HepG2 (cell line): Measurements from ENCODE around the gene NCOA3. TPM values are rescaled to one million over a fixed set of nuclear protein-coding genes. Genes with fewer than 3 reads are reported as not detected.

Experiments used
- ATAC-seq: fragments of 200-7000 bp; cut with Tn5 transposase; 3 replicates; pipeline ENCODE4 v1.9.1; 2020; ENCODE audit warnings: mild to moderate bottlenecking, moderate library complexity
- BruUV-seq: library from RNA; stranded (reverse); fragments of 400-500 nt; replicated peaks from 2 replicates; lab custom pipeline; 2021; lab: Mats Ljungman, UMichigan
- CTCF ChIA-PET: fragments of 300-600 bp; formaldehyde crosslinking; extraction: SDS; loops from one replicate; lab custom pipeline; 2021; ENCODE audit warnings: low total read pairs, inconsistent platforms, low intra/inter-chr PET ratio; lab: Yijun Ruan, JAX
- POLR2A ChIA-PET: fragments of 350-600 bp; sonication (Branson Sonifier 250); formaldehyde crosslinking; loops from one replicate; lab custom pipeline; 2020; ENCODE audit warnings: antibody characterized with exemption, inconsistent platforms; lab: Yijun Ruan, JAX
- DNase-seq: peaks from one replicate; pipeline ENCODE4 v3.0.0-alpha.2; 2015; ENCODE audit warnings: low spot score
- FAIRE-seq: peaks from 3 replicates; lab custom pipeline; 2011; peaks lifted over from hg19 to GRCh38; lab: Jason Lieb, UNC
- H2AFZ ChIP-seq: one replicate; pipeline ENCODE4 v1.6.1; 2011; ENCODE audit warnings: low read length, inconsistent platforms
- H3K27ac ChIP-seq: fragments of 300-600 bp; 3 replicates; pipeline ENCODE4 v1.8.0; 2011; ENCODE audit warnings: mixed run types, mild to moderate bottlenecking, mixed read lengths, low read length, inconsistent platforms; ENCODE audit not compliant: insufficient read depth; ENCODE audit errors: extremely low read length
- H3K27me3 ChIP-seq, 2 experiments: fragments of 200-600 bp in 1 of 2; 2 replicates in 1 of 2; 3 replicates in 1 of 2; pipeline versions ENCODE4 v1.6.0 to v1.8.0; 2011; ENCODE audit warnings: low read length in 2 of 2, mild to moderate bottlenecking in 2 of 2, moderate library complexity in 2 of 2, inconsistent platforms in 1 of 2; ENCODE audit not compliant: insufficient read depth in 2 of 2, control insufficient read depth in 1 of 2
- H3K36me3 ChIP-seq, 2 experiments: fragments of 200-600 bp in 1 of 2; replicated peaks in 1 of 2; 2 replicates in 1 of 2; 3 replicates in 1 of 2; pipeline versions ENCODE4 v1.5.1 to v1.8.0; 2011; ENCODE audit warnings: low read length in 2 of 2, inconsistent platforms in 1 of 2; ENCODE audit not compliant: insufficient read depth in 2 of 2, control insufficient read depth in 1 of 2
- H3K4me1 ChIP-seq: 2 replicates; pipeline ENCODE4 v1.5.1; 2012; ENCODE audit warnings: low read length, inconsistent platforms; ENCODE audit not compliant: insufficient read depth
- H3K4me2 ChIP-seq: 2 replicates; pipeline ENCODE4 v1.6.0; 2011; ENCODE audit warnings: low read depth, low read length, inconsistent platforms
- H3K4me3 ChIP-seq, 3 experiments: fragments of 200-600 bp in 1 of 3; sonication (generic), shearing (Covaris generic) in 1 of 3; replicated peaks in 1 of 3; 2 replicates each; pipeline ENCODE4 v1.5.1; 2011 to 2016; ENCODE audit warnings: low read length in 3 of 3, inconsistent platforms in 2 of 3, low read depth in 2 of 3, mild to moderate bottlenecking in 2 of 3, control low read depth in 1 of 3, mixed read lengths in 1 of 3; ENCODE audit not compliant: insufficient read depth in 1 of 3
- H3K79me2 ChIP-seq: one replicate; pipeline ENCODE4 v1.6.1; 2011; ENCODE audit warnings: low read length, inconsistent platforms; ENCODE audit not compliant: insufficient read depth
- H3K9ac ChIP-seq: 2 replicates; pipeline ENCODE4 v1.6.0; 2011; ENCODE audit warnings: mild to moderate bottlenecking, low read depth, low read length, inconsistent platforms; ENCODE audit not compliant: insufficient read depth
- H3K9me3 ChIP-seq: 2 replicates; pipeline ENCODE4 v1.5.1; 2012; ENCODE audit warnings: mild to moderate bottlenecking, low read length
- H4K20me1 ChIP-seq: 2 replicates; pipeline ENCODE4 v1.6.0; 2011; ENCODE audit warnings: inconsistent platforms, mild to moderate bottlenecking, low read length, moderate library complexity; ENCODE audit not compliant: insufficient read depth
- CEBPG ChIP-seq: IDR thresholded peaks from 2 replicates; pipeline ENCODE4 v1.6.1; 2016
- DR1 ChIP-seq: sonication (generic); formaldehyde crosslinking; IDR thresholded peaks from 2 replicates; pipeline ENCODE4 v1.8.0; 2021; ENCODE audit warnings: mild to moderate bottlenecking, missing genetic modification reagents, inconsistent platforms
- JUN ChIP-seq: sonication (generic); formaldehyde crosslinking; IDR thresholded peaks from 2 replicates; pipeline ENCODE4 v1.4.0; 2020; ENCODE audit warnings: mild to moderate bottlenecking, missing genetic modification reagents
- MAFK ChIP-seq, 2 experiments: IDR thresholded peaks in 1 of 2; conservative IDR thresholded peaks in 1 of 2; 2 replicates each; pipeline ENCODE4 v1.6.1; 2011; ENCODE audit warnings: improper control_type of control experiment in 2 of 2, low read length in 2 of 2
- REXO4 ChIP-seq: sonication (generic); formaldehyde crosslinking; IDR thresholded peaks from 2 replicates; pipeline ENCODE4 v1.8.0; 2022; ENCODE audit warnings: missing genetic modification reagents, mild to moderate bottlenecking, borderline replicate concordance
- SP5 ChIP-seq: IDR thresholded peaks from 2 replicates; pipeline ENCODE4 v1.6.1; 2016; ENCODE audit warnings: low read depth, borderline replicate concordance
- SRY ChIP-seq: sonication (generic); formaldehyde crosslinking; IDR thresholded peaks from 2 replicates; pipeline ENCODE4 v1.8.0; 2022; ENCODE audit warnings: mild to moderate bottlenecking, missing genetic modification reagents
- TARDBP ChIP-seq: sonication (generic); formaldehyde crosslinking; IDR thresholded peaks from 2 replicates; pipeline ENCODE4 v1.8.0; 2022; ENCODE audit warnings: mild to moderate bottlenecking, missing genetic modification reagents
- TEAD3 ChIP-seq: optimal IDR thresholded peaks from 2 replicates; pipeline ENCODE3; 2016; ENCODE audit warnings: borderline replicate concordance
- ZBTB21 ChIP-seq: sonication (generic); formaldehyde crosslinking; IDR thresholded peaks from 2 replicates; pipeline ENCODE4 v1.4.0; 2020; ENCODE audit warnings: missing genetic modification reagents
- ZNF10 ChIP-seq: sonication (generic); formaldehyde crosslinking; IDR thresholded peaks from 2 replicates; pipeline ENCODE4 v1.4.0; 2020; ENCODE audit warnings: mild to moderate bottlenecking, low read depth, missing genetic modification reagents, borderline replicate concordance
- ZNF30 ChIP-seq: sonication (generic); formaldehyde crosslinking; IDR thresholded peaks from 2 replicates; pipeline ENCODE4 v1.5.0; 2020; ENCODE audit warnings: mild to moderate bottlenecking, missing genetic modification reagents
- ZNF331 ChIP-seq: sonication (generic); formaldehyde crosslinking; IDR thresholded peaks from 2 replicates; pipeline ENCODE4 v1.4.0; 2020; ENCODE audit warnings: missing genetic modification reagents
- ZNF441 ChIP-seq: sonication (generic); formaldehyde crosslinking; IDR thresholded peaks from 2 replicates; pipeline ENCODE4 v1.7.0; 2021; ENCODE audit warnings: missing genetic modification reagents, borderline replicate concordance
- ZNF552 ChIP-seq: sonication (generic); formaldehyde crosslinking; IDR thresholded peaks from 2 replicates; pipeline ENCODE4 v1.9.0; 2022; ENCODE audit warnings: missing genetic modification reagents, mild to moderate bottlenecking, borderline replicate concordance
- ZNF761 ChIP-seq: sonication (generic); formaldehyde crosslinking; conservative IDR thresholded peaks from 2 replicates; pipeline ENCODE4 v1.4.0; 2020; ENCODE audit warnings: mild to moderate bottlenecking, missing genetic modification reagents
- ZNF780A ChIP-seq: sonication (generic); formaldehyde crosslinking; IDR thresholded peaks from 2 replicates; pipeline ENCODE4 v1.8.0; 2022; ENCODE audit warnings: mild to moderate bottlenecking, missing genetic modification reagents, moderate library complexity
- ZSCAN20 ChIP-seq: sonication (generic); formaldehyde crosslinking; IDR thresholded peaks from 2 replicates; pipeline ENCODE4 v1.4.0; 2020; ENCODE audit warnings: missing genetic modification reagents, mild to moderate bottlenecking, borderline replicate concordance
- WGBS: methylation state at CpG from one replicate; pipeline ENCODE4 v1.1.6; 2017; ENCODE audit warnings: low lambda C conversion rate; 5-methylcytosine and 5-hydroxymethylcytosine counted together
- in situ Hi-C: cut with HindIII; loops from 2 replicates; pipeline ENCODE4 v1.10.0; 2017; ENCODE audit warnings: low pct_unique_long_range_greater_than_20kb; ENCODE audit not compliant: extremely low pct_ligation_motif_present
- intact Hi-C: fragments of 100-400 bp; cut with micrococcal nuclease; formaldehyde crosslinking; loops from one replicate; pipeline ENCODE4 v1.10.0; 2022; ENCODE audit not compliant: unreplicated experiment
- polyA plus RNA-seq, 8 experiments: library from polyadenylated mRNA; depleted of rRNA in 3 of 8; stranded (reverse) in 7 of 8; unstranded in 1 of 8; fragments of >200 nt; fragmentation: Illumina TruSeq in 4 of 8; extraction: Trizol in 4 of 8; gene quantifications; 2 replicates each; pipeline versions ENCODE4 v1.2.1 to v1.2.3, GENCODE V29; 2011 to 2016; ENCODE audit warnings: low read depth in 4 of 8, missing spikeins in 1 of 8, mixed read lengths in 1 of 8; ENCODE audit not compliant: insufficient read depth in 1 of 8
- total RNA-seq, 5 experiments: library from RNA; depleted of rRNA; stranded (reverse); fragments of >200 nt; fragmentation: Illumina TruSeq; extraction: Trizol; gene quantifications; 2 replicates each; pipeline ENCODE4 v1.2.3, GENCODE V29; 2016; ENCODE audit warnings: low read depth in 1 of 5
- TF ChIP-seq, protein P1 (sequence below): sonication (generic); formaldehyde crosslinking; IDR thresholded peaks from 2 replicates; pipeline ENCODE4 v1.5.1; 2020; ENCODE audit warnings: mild to moderate bottlenecking, missing genetic modification reagents, moderate library complexity

NCOA3 gene
- total and polyA plus RNA-seq, 2 of the 13 experiments (the other 11 are each of a cell fraction or from before 2014, with no cell fraction given) = 35.0 to 56.8 TPM

DNA sequence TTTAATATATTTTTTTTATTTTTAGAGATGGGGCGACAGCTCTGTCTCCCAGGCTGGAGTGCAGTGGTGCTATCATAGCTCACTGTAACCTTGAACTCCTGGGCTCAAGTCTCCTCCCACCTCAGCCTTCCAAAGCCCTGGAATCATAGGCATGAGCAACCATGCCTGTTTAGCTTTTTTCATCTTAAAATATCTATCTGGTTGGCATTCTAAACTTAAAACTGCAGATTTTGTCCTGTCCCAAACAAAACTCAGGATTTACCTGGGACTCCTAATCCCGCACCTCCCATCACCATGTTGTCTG, 158.9 kb downstream of the NCOA3 start (continued):
- TF ChIP-seq, protein P1, sequence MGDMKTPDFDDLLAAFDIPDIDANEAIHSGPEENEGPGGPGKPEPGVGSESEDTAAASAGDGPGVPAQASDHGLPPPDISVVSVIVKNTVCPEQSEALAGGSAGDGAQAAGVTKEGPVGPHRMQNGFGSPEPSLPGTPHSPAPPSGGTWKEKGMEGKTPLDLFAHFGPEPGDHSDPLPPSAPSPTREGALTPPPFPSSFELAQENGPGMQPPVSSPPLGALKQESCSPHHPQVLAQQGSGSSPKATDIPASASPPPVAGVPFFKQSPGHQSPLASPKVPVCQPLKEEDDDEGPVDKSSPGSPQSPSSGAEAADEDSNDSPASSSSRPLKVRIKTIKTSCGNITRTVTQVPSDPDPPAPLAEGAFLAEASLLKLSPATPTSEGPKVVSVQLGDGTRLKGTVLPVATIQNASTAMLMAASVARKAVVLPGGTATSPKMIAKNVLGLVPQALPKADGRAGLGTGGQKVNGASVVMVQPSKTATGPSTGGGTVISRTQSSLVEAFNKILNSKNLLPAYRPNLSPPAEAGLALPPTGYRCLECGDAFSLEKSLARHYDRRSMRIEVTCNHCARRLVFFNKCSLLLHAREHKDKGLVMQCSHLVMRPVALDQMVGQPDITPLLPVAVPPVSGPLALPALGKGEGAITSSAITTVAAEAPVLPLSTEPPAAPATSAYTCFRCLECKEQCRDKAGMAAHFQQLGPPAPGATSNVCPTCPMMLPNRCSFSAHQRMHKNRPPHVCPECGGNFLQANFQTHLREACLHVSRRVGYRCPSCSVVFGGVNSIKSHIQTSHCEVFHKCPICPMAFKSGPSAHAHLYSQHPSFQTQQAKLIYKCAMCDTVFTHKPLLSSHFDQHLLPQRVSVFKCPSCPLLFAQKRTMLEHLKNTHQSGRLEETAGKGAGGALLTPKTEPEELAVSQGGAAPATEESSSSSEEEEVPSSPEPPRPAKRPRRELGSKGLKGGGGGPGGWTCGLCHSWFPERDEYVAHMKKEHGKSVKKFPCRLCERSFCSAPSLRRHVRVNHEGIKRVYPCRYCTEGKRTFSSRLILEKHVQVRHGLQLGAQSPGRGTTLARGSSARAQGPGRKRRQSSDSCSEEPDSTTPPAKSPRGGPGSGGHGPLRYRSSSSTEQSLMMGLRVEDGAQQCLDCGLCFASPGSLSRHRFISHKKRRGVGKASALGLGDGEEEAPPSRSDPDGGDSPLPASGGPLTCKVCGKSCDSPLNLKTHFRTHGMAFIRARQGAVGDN = no peak
- no peak for TF ChIP-seq ZNF30 (CRISPR knock-in tag)
- TF ChIP-seq TARDBP (CRISPR knock-in tag) = 0 out of 2 replicates have a peak, but pooled peaks have one; percentile 13
- TF ChIP-seq ZNF552 (CRISPR knock-in tag) = no peak
- peak; percentile 78 for TF ChIP-seq SP5 (CRISPR knock-in tag)
- TF ChIP-seq CEBPG (CRISPR knock-in tag) = no peak
- TF ChIP-seq TEAD3 (CRISPR knock-in tag) = peak; percentile 30
- no peak for TF ChIP-seq DR1 (CRISPR knock-in tag)
- no peak for TF ChIP-seq SRY (CRISPR knock-in tag)

DNA sequence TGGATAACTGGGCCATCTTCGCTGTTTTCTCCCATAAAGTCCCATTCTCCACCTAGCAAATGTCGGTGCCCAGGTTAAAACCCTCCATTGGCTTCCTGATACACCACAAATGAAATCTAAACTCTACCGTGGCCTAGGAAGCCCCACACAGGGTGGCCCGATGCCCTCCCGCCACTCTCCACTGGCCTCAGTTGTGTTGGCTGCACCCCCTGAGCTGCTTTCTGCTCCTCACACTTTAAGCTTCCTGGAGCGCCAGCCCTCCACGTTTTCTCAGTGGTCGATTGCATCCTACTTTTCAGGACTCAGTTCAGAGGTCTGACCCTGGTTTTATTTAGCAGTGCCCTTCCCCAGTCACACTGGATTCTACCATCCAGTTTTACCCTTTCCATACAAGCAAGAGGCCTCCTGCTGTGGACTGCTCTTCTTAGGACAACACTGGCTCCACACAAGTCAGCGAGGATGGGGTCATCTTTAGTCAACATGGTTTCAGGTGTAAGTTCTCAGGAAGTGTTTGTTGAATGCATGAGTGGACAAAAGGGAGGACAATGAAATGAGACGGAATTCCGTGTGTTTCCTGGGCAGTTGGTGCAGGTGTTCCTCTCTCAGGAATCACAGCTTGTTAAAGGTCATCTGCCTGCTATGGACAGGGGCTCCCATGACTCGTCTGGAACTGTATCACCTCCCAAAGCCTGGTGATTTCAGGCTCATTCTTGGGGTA, 159.5 kb downstream of the NCOA3 start:
- H3K27ac ChIP-seq = peak overlapping the region; percentile 51
- FAIRE-seq = peak; percentile 15
- no TSS peak for BruUV-seq
- CTCF ChIA-PET = no interaction called here
- H3K4me2 ChIP-seq = no peak overlapping the region
- no peaks in the 10 kb centered on the region for H3K79me2 ChIP-seq
- H3K4me1 ChIP-seq = peaks cover 39% of the 10 kb centered on the region
- no peak for ATAC-seq
- 93% methylated on average over 12 of the region's 12 CpGs for WGBS
- H3K36me3 ChIP-seq = peaks cover 5 to 38% of the 10 kb centered on the region in 2 experiments; a peak in 4 of 5 replicates
- no peak overlapping the region for H2AFZ ChIP-seq
- no peak overlapping the region for H3K9ac ChIP-seq
- no peaks in the 10 kb centered on the region for H4K20me1 ChIP-seq
- no peaks in the 10 kb centered on the region for H3K9me3 ChIP-seq
- DNase-seq = peak; percentile 52
- H3K27me3 ChIP-seq = no peaks in the 10 kb centered on the region
- H3K4me3 ChIP-seq = no peak overlapping the region
- in situ Hi-C loops (no loop called here), intact Hi-C loops (no loop called here)
- POLR2A ChIA-PET = no interaction called here
- TF ChIP-seq ZNF780A (CRISPR knock-in tag) (no peak), ZNF10 (CRISPR knock-in tag) (no peak), ZNF441 (CRISPR knock-in tag) (peak; percentile 80), REXO4 (CRISPR knock-in tag) (no peak), ZNF761 (CRISPR knock-in tag) (peak; percentile 1; the same call in 1 of the 2 replicates), ZBTB21 (CRISPR knock-in tag) (no peak), JUN (CRISPR knock-in tag) (no peak), MAFK (conservative IDR thresholded peaks at IDR 0.05 in 1 of 2, IDR thresholded peaks at IDR 0.05 in 1 of 2; ENCODE audit: low read length in 2 of 2) (no peak), ZNF331 (CRISPR knock-in tag) (no peak), ZSCAN20 (CRISPR knock-in tag) (no peak)
